GM18858 (cell line): ENCODE data around the gene OR8B4.
"Not testable (repeated sequence)": the region's sequence is repeated elsewhere in the genome, so short reads cannot be mapped to it uniquely, and the experiment has no call there.

Experiments
- ATAC-seq: cut with Tn5 transposase; IDR thresholded peaks from one replicate; pipeline ENCODE4 v1.9.1; 2021; ENCODE audit not compliant: unreplicated experiment

The OR8B4 gene, protein sequence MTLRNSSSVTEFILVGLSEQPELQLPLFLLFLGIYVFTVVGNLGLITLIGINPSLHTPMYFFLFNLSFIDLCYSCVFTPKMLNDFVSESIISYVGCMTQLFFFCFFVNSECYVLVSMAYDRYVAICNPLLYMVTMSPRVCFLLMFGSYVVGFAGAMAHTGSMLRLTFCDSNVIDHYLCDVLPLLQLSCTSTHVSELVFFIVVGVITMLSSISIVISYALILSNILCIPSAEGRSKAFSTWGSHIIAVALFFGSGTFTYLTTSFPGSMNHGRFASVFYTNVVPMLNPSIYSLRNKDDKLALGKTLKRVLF

DNA sequence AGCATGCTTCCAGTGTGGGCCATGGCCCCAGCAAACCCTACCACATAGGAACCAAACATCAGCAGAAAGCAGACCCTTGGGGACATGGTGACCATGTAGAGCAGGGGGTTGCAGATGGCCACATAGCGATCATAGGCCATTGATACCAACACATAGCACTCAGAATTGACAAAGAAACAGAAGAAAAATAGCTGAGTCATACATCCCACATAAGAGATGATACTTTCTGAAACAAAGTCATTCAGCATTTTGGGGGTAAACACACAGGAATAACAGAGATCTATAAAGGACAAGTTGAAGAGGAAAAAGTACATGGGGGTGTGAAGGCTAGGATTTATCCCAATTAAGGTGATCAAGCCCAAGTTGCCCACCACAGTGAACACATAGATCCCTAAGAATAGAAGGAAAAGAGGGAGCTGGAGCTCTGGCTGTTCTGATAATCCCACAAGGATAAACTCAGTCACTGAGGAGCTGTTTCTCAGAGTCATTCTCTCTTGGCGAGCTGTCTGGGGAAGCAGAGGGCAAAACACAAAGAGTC is at the start of gene OR8B4:
Gene OR8B4, minus strand, starts transcription at position 488 of the 538 bp plus-strand sequence. Its CDS starts 0 bp downstream, at position 488.
- ATAC-seq: no peak

DNA sequence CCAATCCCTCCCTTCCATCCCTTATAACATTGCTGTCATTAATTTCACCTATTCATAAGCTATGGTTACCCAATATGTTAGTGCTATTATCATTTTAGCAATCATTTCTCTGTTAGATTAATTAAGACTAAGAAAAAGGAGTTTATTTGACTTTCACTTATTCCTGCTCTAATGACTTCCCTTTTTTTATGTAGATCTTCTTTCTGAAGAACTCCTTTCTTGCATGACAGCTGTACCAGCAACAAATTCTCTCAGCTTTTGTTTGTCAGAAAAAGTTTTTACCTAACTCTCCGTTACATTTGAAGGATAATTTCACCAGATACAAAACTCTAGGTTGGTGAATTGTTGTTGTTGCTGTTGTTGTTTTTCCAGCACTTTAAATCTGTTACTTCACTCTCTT is 49.4 kb upstream of the OR8B4 start:
- no peak for ATAC-seq

DNA sequence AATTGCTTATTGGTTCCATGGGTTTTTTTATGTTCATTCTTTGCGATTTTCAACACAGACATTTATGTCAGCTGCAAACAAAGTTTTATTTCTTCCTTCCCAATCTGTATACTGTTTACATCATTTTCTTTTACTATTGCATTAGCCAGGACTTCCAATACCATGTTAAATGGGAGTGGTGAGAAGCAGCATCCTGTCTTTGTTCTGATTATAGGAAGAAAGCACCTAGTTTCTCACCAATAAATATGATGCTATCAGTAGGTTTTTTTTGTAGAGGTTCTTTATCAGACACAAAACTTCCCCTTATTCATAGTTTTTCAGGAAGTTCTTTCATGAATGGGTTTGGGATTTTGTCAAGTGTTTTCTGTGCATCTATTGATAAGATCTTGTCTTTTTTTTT is 48.8 kb upstream of the OR8B4 start:
- no peak for ATAC-seq

DNA sequence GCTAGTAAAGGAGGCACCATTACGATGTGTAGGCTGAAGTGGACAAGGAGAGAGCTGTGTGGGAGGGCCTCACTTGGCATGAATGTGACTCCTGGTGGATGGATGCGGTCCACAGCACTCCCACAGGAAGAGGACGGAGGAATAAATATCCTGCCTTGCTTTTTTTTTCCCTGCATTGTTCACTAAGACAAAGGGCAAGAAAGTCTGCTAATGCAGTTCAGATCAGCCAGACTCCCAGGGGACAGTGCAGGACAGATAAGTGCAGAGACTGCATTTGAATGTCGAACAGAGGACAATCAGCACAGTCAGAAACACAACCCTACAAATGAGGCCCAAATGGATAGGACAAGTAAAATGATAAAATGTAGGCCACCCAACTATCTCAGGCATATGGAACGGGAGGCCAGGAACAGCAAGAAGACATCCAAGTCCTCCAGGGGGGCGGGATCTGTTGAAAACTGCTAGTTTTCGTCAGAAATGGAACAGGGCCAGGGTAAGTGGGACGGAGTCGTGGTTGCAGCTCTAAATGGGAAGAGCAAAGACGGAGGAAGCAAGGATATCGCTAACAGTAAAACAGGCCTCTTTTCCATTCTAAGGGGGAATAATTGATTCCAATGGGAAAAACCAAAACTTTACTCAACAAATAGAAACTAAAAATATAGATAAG is 46.0 kb upstream of the OR8B4 start:
- ATAC-seq: no peak

GRCh38 chr11:124467381-124467927 is 42.8 kb upstream of the OR8B4 start:
- ATAC-seq: no peak

- no peak for ATAC-seq
Measured at GRCh38 chr11:124465368-124465767, 40.7 kb upstream of the OR8B4 start.

DNA sequence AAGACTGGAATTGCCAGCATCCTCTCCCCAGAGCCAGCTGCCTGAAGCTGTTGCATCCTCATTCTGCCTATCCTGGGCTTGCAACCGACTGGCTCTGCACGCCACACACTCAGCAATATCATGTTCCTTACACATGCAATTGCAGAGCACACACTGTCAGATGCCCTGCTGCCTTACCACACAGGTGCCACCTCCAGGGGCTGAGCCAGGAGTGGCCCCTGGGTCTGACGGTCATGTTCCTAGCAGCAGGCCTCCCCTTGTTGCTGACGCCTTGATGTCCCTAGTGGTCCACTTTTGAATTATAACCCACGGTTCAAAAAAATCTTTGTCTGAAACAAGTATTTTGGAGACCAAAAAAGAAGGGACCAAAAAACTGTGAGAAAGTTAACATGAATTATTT is 39.3 kb upstream of the OR8B4 start:
- no peak for ATAC-seq

DNA sequence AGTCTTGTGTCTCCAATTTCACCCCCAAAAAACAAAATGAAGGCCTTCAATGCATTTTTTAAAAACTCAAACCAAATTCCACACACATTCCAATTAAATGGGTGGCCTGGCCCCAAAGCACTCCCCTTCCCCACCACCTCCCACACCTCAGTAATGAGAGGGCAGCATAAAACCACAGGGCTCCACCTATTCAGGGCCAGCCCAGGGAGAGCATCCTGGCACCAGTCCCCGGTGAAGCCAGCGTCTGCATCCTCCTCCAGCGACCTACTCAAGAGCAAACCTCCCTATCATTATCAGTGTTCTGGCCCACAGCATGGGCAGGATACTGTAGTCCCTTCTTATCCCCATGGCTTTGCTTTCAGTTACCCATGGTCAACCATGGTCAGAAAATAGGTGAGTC is 38.7 kb upstream of the OR8B4 start:
- no peak for ATAC-seq

- no peak for ATAC-seq
Measured at GRCh38 chr11:124460459-124460858, 35.8 kb upstream of the OR8B4 start.

GRCh38 chr11:124459379-124459778 is 34.7 kb upstream of the OR8B4 start:
- not testable (repeated sequence) for ATAC-seq

DNA sequence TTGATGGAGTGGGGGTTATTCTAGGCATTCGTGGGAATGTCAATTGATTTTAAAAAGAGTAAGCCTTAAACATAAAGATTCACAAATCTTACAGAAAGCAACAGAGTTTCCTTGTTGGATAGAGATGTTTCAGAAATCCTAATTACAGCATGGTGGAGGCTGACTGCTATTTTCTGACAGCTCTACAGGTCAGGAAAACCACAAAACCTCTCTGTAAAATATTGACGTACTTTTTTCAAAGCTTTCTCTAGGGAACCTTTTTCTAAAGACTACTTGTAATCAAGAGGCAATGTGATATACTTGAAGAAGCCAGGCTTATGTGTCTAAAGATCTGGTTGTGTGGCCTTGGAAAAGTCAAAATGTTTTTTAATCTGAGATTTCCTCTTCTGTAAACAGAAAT is 29.9 kb upstream of the OR8B4 start:
- ATAC-seq: no peak

DNA sequence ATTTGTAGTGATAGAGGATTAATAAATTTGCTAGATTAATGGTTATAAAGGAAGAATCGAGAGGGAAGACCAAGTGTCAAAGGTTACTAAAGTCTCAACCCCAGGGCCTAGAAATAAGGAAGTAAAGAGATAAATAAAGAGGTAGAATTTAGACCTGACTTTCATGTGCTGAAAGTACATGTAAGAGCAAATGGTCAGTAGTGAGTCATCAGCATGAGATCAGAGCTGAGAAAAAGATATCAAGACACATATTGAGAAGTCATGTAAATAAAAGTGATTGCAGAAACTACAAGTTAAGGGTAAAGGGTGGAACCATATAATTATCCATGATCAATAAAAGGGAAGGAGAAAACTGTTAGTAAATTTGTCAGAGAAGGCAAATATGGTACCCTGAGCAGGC is 22.2 kb upstream of the OR8B4 start:
- ATAC-seq: no peak

GRCh38 chr11:124445646-124446150 is 21.0 kb upstream of the OR8B4 start, which contains the start of gene OR8B8:
Gene OR8B8, minus strand, starts transcription at chr11:124445696. Its CDS starts 4,611 bp downstream, at chr11:124441085.
- ATAC-seq: no peak

- ATAC-seq: no peak
Measured at GRCh38 chr11:124442847-124443246, 18.2 kb upstream of the OR8B4 start.

DNA sequence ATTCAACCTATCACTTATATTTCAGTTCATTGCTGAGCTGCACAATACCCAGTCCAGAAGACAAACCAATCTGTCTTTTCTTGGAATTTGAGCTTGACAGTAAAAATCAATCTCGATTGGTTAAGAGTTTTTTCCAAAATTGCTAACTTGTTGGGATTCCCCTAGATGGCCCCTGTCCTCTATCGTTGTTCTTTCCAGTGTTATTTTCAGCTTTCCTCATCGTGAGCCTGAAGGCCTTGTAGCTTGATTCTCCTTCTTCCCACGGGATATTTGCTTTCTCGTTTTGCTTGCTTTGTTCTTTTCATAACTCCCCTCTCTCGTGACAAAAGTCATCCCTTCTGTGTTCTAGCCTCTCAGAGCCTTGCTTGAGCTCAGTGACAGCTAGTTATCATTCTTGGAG is 17.8 kb upstream of the OR8B4 start:
- ATAC-seq: no peak

DNA sequence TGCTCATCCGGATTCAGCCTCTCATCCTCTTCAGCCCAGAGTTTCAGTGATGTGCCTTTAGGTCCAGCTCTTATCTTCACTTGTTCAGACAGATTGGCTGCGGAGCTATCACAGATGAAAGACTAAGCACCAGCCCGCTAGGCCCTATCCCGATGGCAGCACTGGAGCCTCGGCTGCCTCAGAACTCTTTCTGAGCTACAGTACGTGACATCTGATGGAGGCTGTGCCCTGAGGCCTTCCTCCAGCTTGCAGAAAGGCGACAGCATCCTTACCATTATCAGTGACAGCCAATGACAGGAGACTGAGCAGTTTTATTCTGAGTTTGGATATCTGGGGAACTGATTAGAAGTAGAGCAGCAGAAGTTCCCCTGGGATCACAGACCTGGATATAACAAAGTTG is 16.8 kb upstream of the OR8B4 start:
- no peak for ATAC-seq

GRCh38 chr11:124441081-124441480 is 16.4 kb upstream of the OR8B4 start:
- ATAC-seq: no peak

GRCh38 chr11:124440608-124441007 is 15.9 kb upstream of the OR8B4 start:
- no peak for ATAC-seq

DNA sequence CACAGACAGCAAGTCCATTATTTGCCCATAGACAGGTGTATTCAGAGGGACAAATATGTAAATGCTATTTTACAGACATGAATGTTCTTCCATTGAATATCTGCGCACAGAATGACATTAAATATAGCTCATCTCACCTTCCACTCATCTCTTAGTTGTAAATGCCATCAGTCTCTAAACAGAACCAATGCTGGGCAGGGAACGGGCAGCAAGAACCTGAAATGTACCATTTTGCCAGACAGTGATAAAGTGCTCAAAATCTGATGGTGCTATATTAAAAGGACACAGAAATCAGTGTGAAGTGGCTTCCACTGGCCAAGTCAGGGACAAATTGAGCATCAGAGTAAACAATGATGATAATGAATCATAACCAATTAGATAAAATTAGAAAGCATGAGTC is 10.0 kb upstream of the OR8B4 start:
- no peak for ATAC-seq

- ATAC-seq: no peak
Measured at GRCh38 chr11:124429599-124429998, 4.9 kb upstream of the OR8B4 start.

DNA sequence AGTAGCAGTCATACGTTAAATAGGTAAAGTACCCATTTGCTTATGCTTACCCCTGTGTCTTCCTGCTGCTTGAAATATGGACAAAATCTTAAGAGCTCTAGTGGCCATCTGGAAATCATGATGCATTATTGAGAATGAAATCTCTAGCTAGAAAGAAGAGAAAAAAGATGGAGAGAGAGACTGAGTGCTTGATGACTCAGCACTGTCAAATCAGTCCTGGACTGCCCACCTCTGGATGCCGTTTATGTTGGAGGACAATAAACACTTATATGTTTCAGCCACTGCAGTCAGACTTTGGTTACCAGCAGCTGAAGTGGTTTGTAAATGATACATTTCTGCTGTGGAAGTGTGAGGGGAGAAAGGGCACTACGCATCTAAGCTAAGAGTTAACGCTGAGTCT is 3.6 kb downstream of the OR8B4 start:
- ATAC-seq: no peak
